A673 (cell line): ENCODE measurements around the gene MGAT2. TPM values are rescaled to one million over a fixed set of nuclear protein-coding genes. Genes with fewer than 3 reads are reported as not detected.

Experiments
- BruUV-seq: library from RNA; stranded (reverse); fragments of 400-500 nt; replicated peaks from 2 replicates; lab custom pipeline; 2021; lab: Mats Ljungman, UMichigan
- CTCF ChIA-PET: fragments of 300-600 bp; sonication (Branson Sonifier 250); formaldehyde crosslinking; loops from one replicate; lab custom pipeline; 2022; ENCODE audit warnings: antibody characterized with exemption; lab: Charles Lee
- POLR2A ChIA-PET: fragments of 300-600 bp; sonication (Branson Sonifier 250); formaldehyde crosslinking; loops from one replicate; lab custom pipeline; 2022; ENCODE audit warnings: antibody characterized with exemption; ENCODE audit not compliant: low non-redundant PET; lab: Charles Lee
- DNase-seq: peaks from one replicate; pipeline ENCODE4 v3.0.0-alpha.2; 2015; ENCODE audit warnings: low spot score
- H3K27ac ChIP-seq: fragments of 200-600 bp; sonication (generic); 2 replicates; pipeline ENCODE4 v1.5.1; 2016; ENCODE audit warnings: mixed run types, low read depth, mild to moderate bottlenecking, mixed read lengths, antibody characterized with exemption, low read length; ENCODE audit not compliant: poor library complexity, severe bottlenecking
- H3K27me3 ChIP-seq: fragments of 200-600 bp; sonication (generic); replicated peaks from 2 replicates; pipeline ENCODE4 v1.6.1; 2017; ENCODE audit warnings: mixed run types, low read depth, mild to moderate bottlenecking, mixed read lengths, antibody characterized with exemption, low read length; ENCODE audit not compliant: insufficient read depth, poor library complexity
- H3K36me3 ChIP-seq: fragments of 200-600 bp; sonication (generic); 2 replicates; pipeline ENCODE4 v1.6.1; 2016; ENCODE audit warnings: mixed run types, mild to moderate bottlenecking, mixed read lengths, antibody characterized with exemption, low read length; ENCODE audit not compliant: insufficient read depth, poor library complexity, severe bottlenecking
- H3K4me1 ChIP-seq: fragments of 200-600 bp; sonication (generic); 2 replicates; pipeline ENCODE4 v1.6.1; 2017; ENCODE audit warnings: mixed run types, mild to moderate bottlenecking, mixed read lengths, antibody characterized with exemption, low read length; ENCODE audit not compliant: insufficient read depth, poor library complexity, severe bottlenecking
- H3K4me3 ChIP-seq: fragments of 200-600 bp; sonication (generic); 2 replicates; pipeline ENCODE4 v1.5.1; 2016; ENCODE audit warnings: low read depth, mixed run types, mild to moderate bottlenecking, mixed read lengths, low read length; ENCODE audit not compliant: poor library complexity, severe bottlenecking
- H3K9me3 ChIP-seq: fragments of 200-600 bp; sonication (generic); 2 replicates; pipeline ENCODE4 v1.6.1; 2016; ENCODE audit warnings: mixed run types, low read depth, mild to moderate bottlenecking, mixed read lengths, antibody characterized with exemption, low read length; ENCODE audit not compliant: poor library complexity, severe bottlenecking
- CTCF ChIP-seq: fragments of 300-800, 200-600 bp; sonication (generic); conservative IDR thresholded peaks from 2 replicates; pipeline ENCODE4 v1.5.1; 2017; ENCODE audit warnings: low read depth, mild to moderate bottlenecking, antibody characterized with exemption, low read length, moderate library complexity, mixed read lengths
- EZH2 ChIP-seq: fragments of 200-600 bp; sonication (generic); IDR thresholded peaks from 2 replicates; pipeline ENCODE4 v1.6.1; 2017; ENCODE audit warnings: borderline replicate concordance, low read depth, mild to moderate bottlenecking, mixed read lengths, antibody characterized with exemption, low read length; ENCODE audit not compliant: poor library complexity, severe bottlenecking
- intact Hi-C: fragments of 100-400 bp; cut with micrococcal nuclease; formaldehyde crosslinking; loops from one replicate; pipeline ENCODE4 v1.10.0; 2022; ENCODE audit not compliant: unreplicated experiment
- total RNA-seq: library from RNA; stranded (reverse); gene quantifications from 2 replicates; pipeline ENCODE4 v1.2.3, GENCODE V29; 2021

MGAT2 gene
- total RNA-seq, 1 experiment from 2014 or later: 37.3 TPM

- H3K27me3 ChIP-seq: no peaks in the 10 kb centered on the region
- CTCF ChIA-PET: interaction anchor here (0.5 to 1.5 kb wide), 4 partner anchors 9 to 275 kb away, joined by 3 to 5 read pairs (median 4); partner anchors contain the start of genes LRR1, MGAT2 and RPL36AL
- intact Hi-C loops: no loop called here
Measured at GRCh38 chr14:49585803-49586672, 34.6 kb upstream of the MGAT2 start, which contains the start of gene RPS29. RPS29 (minus strand) TSS chr14:49586380; CDS start chr14:49586346, 34 bp downstream.

GRCh38 chr14:49586673-49587460 lies 33.7 kb upstream of the MGAT2 start:
- Histone ChIP-seq H3K9me3 (no peaks in the 10 kb centered on the region), H3K27me3 (no peaks in the 10 kb centered on the region), H3K27ac (peak overlapping the region; percentile 87), H3K4me1 (peaks cover 21% of the 10 kb centered on the region), H3K36me3 (peaks cover 30% of the 10 kb centered on the region), H3K4me3 (peak overlapping the region; percentile 76)
- intact Hi-C loops: no loop called here
- CTCF ChIA-PET: interaction anchor here (0.5 to 1.5 kb wide), 6 partner anchors 8 to 605 kb away, joined by 3 to 5 read pairs (median 4); partner anchors contain the start of genes LRR1, MGAT2 and RPL36AL
- no TSS peak for BruUV-seq
- DNase-seq: peak; percentile 89
- TF ChIP-seq EZH2 (no peak), CTCF (peak; percentile 91)
- POLR2A ChIA-PET: interaction anchor here (0.6 to 0.8 kb wide), 3 partner anchors 19 to 1561 kb away, joined by 3 to 4 read pairs (median 3); no protein-coding TSS in a partner anchor

More at GRCh38 chr14:49585803-49586672, 34.6 kb upstream of the MGAT2 start, which contains the start of gene RPS29:
- Histone ChIP-seq H3K9me3 (no peaks in the 10 kb centered on the region), H3K36me3 (peaks cover 33% of the 10 kb centered on the region), H3K4me1 (peaks cover 21% of the 10 kb centered on the region), H3K27ac (peak within 1 kb of the TSS; percentile 87), H3K4me3 (peak within 1 kb of the TSS; percentile 76)
- POLR2A ChIA-PET: interaction anchor here (0.6 to 0.8 kb wide), 5 partner anchors 20 to 1560 kb away, joined by 3 to 4 read pairs (median 4); no protein-coding TSS in a partner anchor
- peak; percentile 99 for DNase-seq
- BruUV-seq: no TSS peak
- TF ChIP-seq CTCF (no peak), EZH2 (no peak)

- Histone ChIP-seq H3K27me3 (no peaks in the 10 kb centered on the region), H3K27ac (no peak overlapping the region), H3K4me3 (no peak overlapping the region), H3K36me3 (peaks cover 5% of the 10 kb centered on the region), H3K4me1 (peaks cover 4% of the 10 kb centered on the region), H3K9me3 (no peaks in the 10 kb centered on the region)
- no TSS peak for BruUV-seq
- ChIA-PET CTCF (no interaction called here), POLR2A (no interaction called here)
- TF ChIP-seq CTCF: no peak
- TF ChIP-seq EZH2: no peak
- intact Hi-C loops: no loop called here
- no peak for DNase-seq
Measured at GRCh38 chr14:49589387-49589786, 31.2 kb upstream of the MGAT2 start.
